Measurements from ENCODE around the gene ISLR. TPM values are rescaled to one million over a fixed set of nuclear protein-coding genes. Genes with fewer than 3 reads are reported as not detected.
A peak's percentile ranks its signal among the peaks of the same experiment; 100 is the strongest.

The ISLR gene
- total and polyA plus RNA-seq, 2 of the 8 experiments (the other 6 are each of a cell fraction or from before 2014, with no cell fraction given): 0.29 to 0.35 TPM

DNA sequence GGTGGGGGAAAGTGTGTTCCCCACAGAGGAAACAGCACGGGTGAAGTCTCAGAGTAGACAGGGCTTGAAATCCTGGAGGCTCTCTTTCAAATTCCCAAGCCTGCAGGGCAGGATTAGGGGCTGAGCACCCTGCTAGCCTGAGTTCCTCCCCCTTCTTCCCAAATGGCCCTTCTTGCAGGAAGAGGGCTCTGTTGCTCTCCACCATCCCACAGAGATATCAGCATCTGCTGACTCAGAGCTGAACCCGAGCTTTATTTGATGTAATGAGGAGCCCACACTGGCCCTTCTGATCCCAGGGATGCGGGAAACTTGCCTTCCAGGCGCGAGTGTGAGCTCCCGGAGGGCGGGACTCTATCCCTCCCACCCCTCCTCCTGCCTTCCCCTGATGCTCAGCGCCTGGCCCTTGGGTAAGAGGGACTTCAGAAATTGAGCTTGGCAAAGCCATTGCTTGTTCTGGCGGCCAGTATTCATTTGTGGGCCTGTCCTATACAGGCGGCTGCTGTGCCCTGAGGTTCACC lies 30.5 kb downstream of the ISLR start:
- no peak overlapping the region for H2AFZ ChIP-seq (ENCODE audit: low read length)
- no peak overlapping the region for H4K5ac ChIP-seq (ENCODE audit: insufficient read length, low read depth, low read length)
- H3K4me1 ChIP-seq (replicated peaks in 1 of 4; ENCODE audit: control insufficient read depth in 3 of 4, insufficient read depth in 4 of 4, low read length in 3 of 4): peaks cover 0 to 60% (median 41%) of the 10 kb centered on the region in 4 experiments; a peak in 6 of 7 replicates
- FAIRE-seq (peak; percentile 28), DNase-seq (ENCODE audit: low read depth in 1 of 2, low spot score in 2 of 2) (no peak)
- no peaks in the 10 kb centered on the region for H3K9me3 ChIP-seq (ENCODE audit: insufficient read depth in 2 of 2, low read depth in 1 of 2, low read length in 1 of 2)
- peak overlapping the region in 1 of 4 experiments; percentile 4; a peak in 2 of 7 replicates for H3K9ac ChIP-seq (replicated peaks in 1 of 4; ENCODE audit: extremely low read depth in 1 of 4, low read depth in 3 of 4, low read length in 3 of 4)
- 16% methylated on average over 10 of the region's 10 CpGs; no CpG with 5 or more reads in 1 of the 2 experiments for WGBS, 2 experiments (ENCODE audit: extremely low coverage in 1 of 2, insufficient coverage in 1 of 2, insufficient read length in 1 of 2, insufficient replicate concordance in 2 of 2, low coverage in 1 of 2, low lambda C conversion rate in 2 of 2, missing lambda C conversion rate in 1 of 2)
- peaks cover 4% of the 10 kb centered on the region; the same call in 1 of the 2 replicates for H3K23me2 ChIP-seq (ENCODE audit: low read depth, low read length)
- H3K18ac ChIP-seq (ENCODE audit: extremely low read depth, low read length): peak overlapping the region; percentile 17
- H3K79me1 ChIP-seq (ENCODE audit: low read depth, low read length): peaks cover 3% of the 10 kb centered on the region; the same call in 1 of the 2 replicates
- H2BK12ac ChIP-seq (ENCODE audit: low read depth, low read length): peak overlapping the region; percentile 97
- no peak overlapping the region for H3K23ac ChIP-seq (ENCODE audit: insufficient read length)
- H3K14ac ChIP-seq (ENCODE audit: insufficient read length): no peak overlapping the region
- H3K4me2 ChIP-seq (ENCODE audit: insufficient read depth in 1 of 2, low read depth in 2 of 2, low read length in 2 of 2): peak overlapping the region; percentile 77 to 91
- H3K27ac ChIP-seq (ENCODE audit: low read depth, low read length): no peak overlapping the region
- ChIA-PET CTCF (ENCODE audit: partially characterized antibody) (interaction anchor here (0.5 to 3.3 kb wide), 25 partner anchors 8 to 211 kb away, joined by 3 to 21 read pairs (median 5); partner anchors contain the start of gene ISLR), POLR2A (ENCODE audit: partially characterized antibody) (interaction anchor here (0.7 to 7.3 kb wide), 10 partner anchors 11 to 103 kb away, joined by 3 to 76 read pairs (median 4); no protein-coding TSS in a partner anchor)
- H2BK120ac ChIP-seq (replicated peaks; ENCODE audit: low read depth, low read length): peak overlapping the region; percentile 75
- peak overlapping the region; percentile 92; the same call in 1 of the 2 replicates for H2BK5ac ChIP-seq (ENCODE audit: low read depth, low read length)
- no peak overlapping the region for H3K4ac ChIP-seq (replicated peaks; ENCODE audit: insufficient read length, low read depth, low read length)
- no peak overlapping the region for H4K8ac ChIP-seq (ENCODE audit: extremely low read depth, insufficient read depth, low read length)
- no peaks in the 10 kb centered on the region for H3K36me3 ChIP-seq (ENCODE audit: control insufficient read depth in 2 of 4, insufficient read depth in 4 of 4, low read length in 3 of 4)
- H4K20me1 ChIP-seq (replicated peaks in 1 of 2; ENCODE audit: control insufficient read depth in 1 of 2, insufficient read depth in 2 of 2, low read length in 2 of 2): no peaks in the 10 kb centered on the region
- H2BK15ac ChIP-seq (ENCODE audit: low read length): no peak overlapping the region
- 0 out of 4 replicates have a peak, but pooled peaks cover 0 to 4% of the 10 kb centered on the region in 2 experiments for H3K79me2 ChIP-seq (ENCODE audit: control insufficient read depth in 1 of 2, insufficient read depth in 2 of 2, low read length in 2 of 2)
- peaks cover 0 to 11% (median 4%) of the 10 kb centered on the region in 4 experiments; a peak in 2 of 7 replicates for H3K27me3 ChIP-seq (replicated peaks in 1 of 4; ENCODE audit: control insufficient read depth in 3 of 4, extremely low read depth in 1 of 4, insufficient read depth in 3 of 4, low read length in 3 of 4)
- peak overlapping the region; percentile 56 for H4K91ac ChIP-seq (replicated peaks; ENCODE audit: insufficient read length, low read length)
- no peak overlapping the region for H3K56ac ChIP-seq (replicated peaks; ENCODE audit: insufficient read length, low read depth, low read length)
- no peak overlapping the region for H2AK5ac ChIP-seq (ENCODE audit: low read depth, low read length)
- TF ChIP-seq JUND (IDR thresholded peaks at IDR 0.05; ENCODE audit: low read length): no peak
- no peak for TF ChIP-seq CHD1 (IDR thresholded peaks at IDR 0.05; ENCODE audit: low read depth, low read length)
- TF ChIP-seq NANOG (IDR thresholded peaks at IDR 0.05; ENCODE audit: insufficient read depth, low read depth, low read length, poor library complexity, severe bottlenecking): no peak
- TF ChIP-seq SAP30 (IDR thresholded peaks at IDR 0.05; ENCODE audit: insufficient read depth, insufficient replicate concordance, low read length): no peak
- no peak for TF ChIP-seq SUZ12 (IDR thresholded peaks at IDR 0.05; ENCODE audit: low read length)
- TF ChIP-seq ASH2L (IDR thresholded peaks at IDR 0.05; ENCODE audit: low read length): peak; percentile 44
- 0 out of 2 replicates have a peak, but pooled peaks have one; percentile 45 for TF ChIP-seq MAFK (IDR thresholded peaks at IDR 0.05; ENCODE audit: low read depth, low read length)
- peak in 1 of 2 experiments; percentile 23; a peak in 2 of 4 replicates for TF ChIP-seq RAD21 (IDR thresholded peaks at IDR 0.05 in 1 of 2, conservative IDR thresholded peaks at IDR 0.05 in 1 of 2; ENCODE audit: low read depth in 2 of 2, low read length in 2 of 2)
- peak; percentile 69 for TF ChIP-seq BACH1 (IDR thresholded peaks at IDR 0.05; ENCODE audit: low read length)
- TF ChIP-seq GTF2F1 (IDR thresholded peaks at IDR 0.05; ENCODE audit: borderline replicate concordance, low read depth, low read length): no peak
- 0 out of 2 replicates have a peak overlapping the region, but pooled peaks have one; percentile 93 for H2BK20ac ChIP-seq (ENCODE audit: low read length)
- H3K4me3 ChIP-seq (ENCODE audit: extremely low read depth in 1 of 4, insufficient read depth in 2 of 4, low read depth in 3 of 4, low read length in 4 of 4): peak overlapping the region in 3 of 4 experiments; percentile 55 to 60 (median 58); a peak in 5 of 8 replicates

All from H1 (cell line).